Activated CD4-positive, alpha-beta T cell treated with anti-CD3 and anti-CD28 coated beads, Interleukin-2, Interleukin-6, amounts not matched to agents 100 ng/mL and 50 ng/mL, durations not matched to agents 16 hours and 8 hours (primary cell): ENCODE results near the gene TTBK2.
"Not testable (repeated sequence)": the region's sequence is repeated elsewhere in the genome, so short reads cannot be mapped to it uniquely, and the experiment has no call there.

ENCODE experiments used
- DNase-seq: peaks from one replicate; pipeline ENCODE4 v3.0.0-alpha.2; 2020

Gene TTBK2

GRCh38 chr15:42920519-42921341 is at the start of gene TTBK2:
TTBK2 (minus strand) TSS chr15:42920778; CDS start chr15:42878617, 42,161 bp downstream.
- DNase-seq, result peak; percentile 99

- DNase-seq, result no peak
Measured at GRCh38 chr15:42964476-42964875, 43.9 kb upstream of the TTBK2 start.

- DNase-seq, result no peak
Measured at GRCh38 chr15:42955518-42955917, 34.9 kb upstream of the TTBK2 start.

GRCh38 chr15:42954291-42954690 is 33.7 kb upstream of the TTBK2 start:
- DNase-seq, result no peak

GRCh38 chr15:42948898-42949297 is 28.3 kb upstream of the TTBK2 start:
- DNase-seq, result not testable (repeated sequence)

GRCh38 chr15:42940527-42940926 is 19.9 kb upstream of the TTBK2 start:
- DNase-seq, result no peak

GRCh38 chr15:42939841-42940240 is 19.3 kb upstream of the TTBK2 start:
- DNase-seq, result no peak

GRCh38 chr15:42937143-42937542 is 16.6 kb upstream of the TTBK2 start:
- no peak for DNase-seq

GRCh38 chr15:42933886-42934667 is 13.5 kb upstream of the TTBK2 start:
- no peak for DNase-seq

- no peak for DNase-seq
Measured at GRCh38 chr15:42932833-42933515, 12.4 kb upstream of the TTBK2 start.

GRCh38 chr15:42931702-42932486 is 11.3 kb upstream of the TTBK2 start:
- DNase-seq, result no peak

- DNase-seq, result no peak
Measured at GRCh38 chr15:42929306-42929848, 8.8 kb upstream of the TTBK2 start.

- DNase-seq, result peak; percentile 45
Measured at GRCh38 chr15:42921342-42921731, 759 bp upstream of the TTBK2 start.

GRCh38 chr15:42919799-42920518 is 619 bp downstream of the TTBK2 start:
- DNase-seq, result peak; percentile 39

- peak; percentile 31 for DNase-seq
Measured at GRCh38 chr15:42919308-42919707, 1.3 kb downstream of the TTBK2 start.

- no peak for DNase-seq
Measured at GRCh38 chr15:42918047-42918446, 2.5 kb downstream of the TTBK2 start.

- no peak for DNase-seq
Measured at GRCh38 chr15:42915654-42916315, 4.8 kb downstream of the TTBK2 start.

- no peak for DNase-seq
Measured at GRCh38 chr15:42914728-42915497, 5.7 kb downstream of the TTBK2 start.

- no peak for DNase-seq
Measured at GRCh38 chr15:42911058-42911592, 9.5 kb downstream of the TTBK2 start.

- DNase-seq, result no peak
Measured at GRCh38 chr15:42908538-42908937, 12.0 kb downstream of the TTBK2 start.
